Measurements from ENCODE around the gene HS3ST5. TPM values are rescaled to one million over a fixed set of nuclear protein-coding genes. Genes with fewer than 3 reads are reported as not detected.
A peak's percentile ranks its signal among the peaks of the same experiment; 100 is the strongest.

HS3ST5 gene
- total and polyA plus RNA-seq, 2 experiments from 2014 or later: not detected

DNA sequence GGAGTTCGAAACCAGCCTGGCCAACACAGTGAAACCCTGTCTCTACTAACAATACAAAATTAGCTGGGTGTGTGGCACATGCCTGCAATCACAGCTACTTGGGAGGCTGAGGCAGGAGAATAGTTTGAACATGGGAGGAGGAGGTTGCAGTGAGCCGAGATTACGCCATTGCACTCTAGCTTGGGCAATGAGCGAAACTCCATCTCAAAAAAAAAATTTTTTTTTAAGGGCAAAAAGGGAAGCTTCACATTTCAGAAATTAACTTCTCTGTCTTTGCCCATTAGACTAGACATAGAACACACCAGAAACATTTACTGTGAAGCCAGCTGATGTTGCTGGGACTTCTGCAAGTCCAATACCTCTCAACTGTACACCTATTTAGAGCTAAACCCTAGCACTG is 281.1 kb downstream of the HS3ST5 start:
- H2AFZ ChIP-seq: no peak overlapping the region
- no peaks in the 10 kb centered on the region for H3K79me2 ChIP-seq (ENCODE audit: insufficient read depth)
- no peak overlapping the region for H3K27ac ChIP-seq
- H4K20me1 ChIP-seq (ENCODE audit: insufficient read depth): no peaks in the 10 kb centered on the region
- no peak overlapping the region for H3K9ac ChIP-seq
- H3K9me2 ChIP-seq (ENCODE audit: insufficient read depth): no peaks in the 10 kb centered on the region
- no peak for DNase-seq
- H3K36me3 ChIP-seq (ENCODE audit: low read depth): no peaks in the 10 kb centered on the region
- no peaks in the 10 kb centered on the region for H3F3A ChIP-seq (ENCODE audit: insufficient read depth)
- in situ Hi-C loops (cut with MboI): no loop called here
- no peak for TF ChIP-seq EZH2 (IDR thresholded peaks at IDR 0.05; ENCODE audit: insufficient read depth, poor library complexity, severe bottlenecking)
- no peak for TF ChIP-seq EZH2phosphoT487 (IDR thresholded peaks at IDR 0.05; ENCODE audit: insufficient read depth, low read depth)
- no peaks in the 10 kb centered on the region for H3K9me3 ChIP-seq (ENCODE audit: low read depth)
- H3K4me2 ChIP-seq (ENCODE audit: unreplicated experiment): no peak overlapping the region
- WGBS, 2 experiments (ENCODE audit: low coverage in 1 of 2, low lambda C conversion rate in 2 of 2, missing lambda C conversion rate in 2 of 2): 87 to 94% methylated on average over 4 of the region's 4 CpGs
- H3K4me1 ChIP-seq (ENCODE audit: insufficient read depth): 0 out of 2 replicates have a peak, but pooled peaks cover 5% of the 10 kb centered on the region
- no peaks in the 10 kb centered on the region for H3K27me3 ChIP-seq (replicated peaks; ENCODE audit: insufficient read depth)
- H3K4me3 ChIP-seq: no peak overlapping the region

DNA sequence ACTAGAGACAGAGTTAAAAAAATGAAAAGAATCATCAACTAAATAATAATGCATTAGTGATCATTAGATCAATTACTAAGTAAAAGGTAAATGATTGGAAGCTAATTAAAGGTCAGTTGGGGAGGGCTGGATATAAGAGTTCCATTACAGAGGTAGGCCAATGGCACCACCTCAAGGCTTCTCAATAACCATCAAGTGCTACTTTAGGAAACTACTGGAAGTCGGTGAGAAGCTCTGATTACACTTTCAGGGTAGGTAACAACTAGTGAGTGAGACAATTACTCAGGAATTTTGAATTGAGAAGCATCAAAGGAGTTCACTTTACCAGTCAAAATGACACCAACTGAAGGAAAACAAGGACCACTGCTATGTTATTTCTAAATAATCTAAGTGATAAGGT is 281.7 kb downstream of the HS3ST5 start:
- Histone ChIP-seq H3K9me3 (ENCODE audit: low read depth) (no peaks in the 10 kb centered on the region), H3K4me1 (ENCODE audit: insufficient read depth) (0 out of 2 replicates have a peak, but pooled peaks cover 5% of the 10 kb centered on the region), H3K79me2 (ENCODE audit: insufficient read depth) (no peaks in the 10 kb centered on the region), H3K36me3 (ENCODE audit: low read depth) (no peaks in the 10 kb centered on the region), H3K9ac (no peak overlapping the region), H3K9me2 (ENCODE audit: insufficient read depth) (no peaks in the 10 kb centered on the region), H3K27ac (no peak overlapping the region), H3K27me3 (replicated peaks; ENCODE audit: insufficient read depth) (no peaks in the 10 kb centered on the region), H3K4me2 (ENCODE audit: unreplicated experiment) (no peak overlapping the region), H2AFZ (no peak overlapping the region), H3K4me3 (no peak overlapping the region), H4K20me1 (ENCODE audit: insufficient read depth) (no peaks in the 10 kb centered on the region), H3F3A (ENCODE audit: insufficient read depth) (no peaks in the 10 kb centered on the region)
- 81 to 90% methylated on average over 1 of the region's 1 CpG for WGBS, 2 experiments (ENCODE audit: low coverage in 1 of 2, low lambda C conversion rate in 2 of 2, missing lambda C conversion rate in 2 of 2)
- no peak for TF ChIP-seq EZH2 (IDR thresholded peaks at IDR 0.05; ENCODE audit: insufficient read depth, poor library complexity, severe bottlenecking)
- no peak for TF ChIP-seq EZH2phosphoT487 (IDR thresholded peaks at IDR 0.05; ENCODE audit: insufficient read depth, low read depth)
- DNase-seq: no peak
- in situ Hi-C loops (cut with MboI): no loop called here

DNA sequence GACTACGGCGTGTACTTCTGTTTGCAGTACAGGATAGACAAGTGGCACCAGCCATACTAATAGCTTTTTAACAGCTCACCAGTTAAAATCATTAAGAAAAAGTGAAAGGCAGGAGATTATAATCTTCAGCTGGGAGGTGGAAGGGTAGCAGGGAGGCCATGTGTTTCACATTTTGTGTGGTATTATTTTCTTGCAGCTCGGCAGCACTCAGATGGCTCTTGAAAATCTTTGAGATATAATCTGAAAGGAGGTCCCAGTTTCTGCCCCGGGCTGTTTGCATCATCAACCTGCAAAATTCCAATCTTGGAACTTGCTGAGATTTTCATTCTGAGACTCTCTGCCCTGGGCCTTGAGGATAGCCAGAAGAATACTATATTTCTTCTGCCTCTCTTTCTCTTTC is 284.4 kb downstream of the HS3ST5 start:
- no peak overlapping the region for H3K4me3 ChIP-seq
- WGBS, 2 experiments (ENCODE audit: low coverage in 1 of 2, low lambda C conversion rate in 2 of 2, missing lambda C conversion rate in 2 of 2): 56 to 60% methylated on average over 4 of the region's 4 CpGs
- no peak for DNase-seq
- H2AFZ ChIP-seq: no peak overlapping the region
- H3K27ac ChIP-seq: no peak overlapping the region
- H3K9me3 ChIP-seq (ENCODE audit: low read depth): no peaks in the 10 kb centered on the region
- no peaks in the 10 kb centered on the region for H3F3A ChIP-seq (ENCODE audit: insufficient read depth)
- no peaks in the 10 kb centered on the region for H3K9me2 ChIP-seq (ENCODE audit: insufficient read depth)
- no peaks in the 10 kb centered on the region for H3K27me3 ChIP-seq (replicated peaks; ENCODE audit: insufficient read depth)
- TF ChIP-seq EZH2phosphoT487 (IDR thresholded peaks at IDR 0.05; ENCODE audit: insufficient read depth, low read depth) (no peak), EZH2 (IDR thresholded peaks at IDR 0.05; ENCODE audit: insufficient read depth, poor library complexity, severe bottlenecking) (no peak)
- H3K4me2 ChIP-seq (ENCODE audit: unreplicated experiment): no peak overlapping the region
- H3K4me1 ChIP-seq (ENCODE audit: insufficient read depth): no peaks in the 10 kb centered on the region
- no peak overlapping the region for H3K9ac ChIP-seq
- no peaks in the 10 kb centered on the region for H4K20me1 ChIP-seq (ENCODE audit: insufficient read depth)
- in situ Hi-C loops (cut with MboI): no loop called here
- H3K79me2 ChIP-seq (ENCODE audit: insufficient read depth): no peaks in the 10 kb centered on the region
- H3K36me3 ChIP-seq (ENCODE audit: low read depth): no peaks in the 10 kb centered on the region

DNA sequence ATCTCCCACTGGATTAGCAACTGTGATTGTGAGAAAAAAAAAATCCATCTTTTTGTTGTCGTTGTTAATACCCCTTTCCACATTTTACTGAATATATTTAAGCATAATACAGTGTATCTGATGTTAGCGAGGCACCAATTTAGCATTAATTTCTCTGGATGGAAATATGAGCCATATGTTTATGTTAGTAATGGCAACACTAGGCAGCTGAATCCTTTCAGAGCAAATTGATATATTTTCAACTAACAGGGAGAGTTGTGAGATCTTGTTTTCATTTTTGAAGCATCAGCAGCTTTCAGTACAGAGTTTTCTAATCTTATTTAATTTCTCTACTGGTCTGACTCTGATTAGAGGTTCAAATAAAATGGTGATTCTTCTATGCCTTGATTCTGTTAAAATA is 287.1 kb downstream of the HS3ST5 start:
- Histone ChIP-seq H3K36me3 (ENCODE audit: low read depth) (no peaks in the 10 kb centered on the region), H3K27ac (no peak overlapping the region), H3K4me3 (no peak overlapping the region), H3K27me3 (replicated peaks; ENCODE audit: insufficient read depth) (no peaks in the 10 kb centered on the region), H2AFZ (peak overlapping the region; percentile 35), H3K79me2 (ENCODE audit: insufficient read depth) (no peaks in the 10 kb centered on the region), H4K20me1 (ENCODE audit: insufficient read depth) (no peaks in the 10 kb centered on the region), H3F3A (ENCODE audit: insufficient read depth) (no peaks in the 10 kb centered on the region), H3K9ac (no peak overlapping the region), H3K9me3 (ENCODE audit: low read depth) (no peaks in the 10 kb centered on the region), H3K4me2 (ENCODE audit: unreplicated experiment) (no peak overlapping the region), H3K4me1 (ENCODE audit: insufficient read depth) (no peaks in the 10 kb centered on the region), H3K9me2 (ENCODE audit: insufficient read depth) (no peaks in the 10 kb centered on the region)
- WGBS, 2 experiments (ENCODE audit: low coverage in 1 of 2, low lambda C conversion rate in 2 of 2, missing lambda C conversion rate in 2 of 2): 62 to 64% methylated on average over 2 of the region's 2 CpGs
- DNase-seq: no peak
- in situ Hi-C loops (cut with MboI): no loop called here
- TF ChIP-seq EZH2phosphoT487 (IDR thresholded peaks at IDR 0.05; ENCODE audit: insufficient read depth, low read depth): no peak
- no peak for TF ChIP-seq EZH2 (IDR thresholded peaks at IDR 0.05; ENCODE audit: insufficient read depth, poor library complexity, severe bottlenecking)

DNA sequence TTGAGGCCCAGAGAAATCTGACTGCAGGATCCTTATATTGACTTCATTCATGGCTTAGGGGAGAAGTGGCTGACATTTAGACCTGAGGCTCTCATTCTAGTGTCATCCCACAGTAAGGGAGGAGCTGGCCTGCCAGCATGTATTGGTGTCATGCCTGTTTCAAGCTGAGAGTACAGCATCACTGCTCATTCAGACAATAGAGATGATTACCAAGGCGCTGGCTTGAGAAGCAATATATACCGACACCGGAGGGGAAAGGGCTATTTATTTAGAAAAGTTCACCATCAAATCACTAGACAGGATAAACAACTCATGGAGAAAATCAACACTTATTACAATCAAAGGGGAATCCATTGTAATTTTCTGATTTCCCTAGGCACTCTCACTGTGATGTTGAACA is 287.5 kb downstream of the HS3ST5 start:
- H3K4me1 ChIP-seq (ENCODE audit: insufficient read depth): no peaks in the 10 kb centered on the region
- no peak overlapping the region for H3K4me3 ChIP-seq
- H3K4me2 ChIP-seq (ENCODE audit: unreplicated experiment): no peak overlapping the region
- DNase-seq: no peak
- H3K36me3 ChIP-seq (ENCODE audit: low read depth): no peaks in the 10 kb centered on the region
- H3K9me2 ChIP-seq (ENCODE audit: insufficient read depth): no peaks in the 10 kb centered on the region
- no peaks in the 10 kb centered on the region for H3K9me3 ChIP-seq (ENCODE audit: low read depth)
- TF ChIP-seq EZH2phosphoT487 (IDR thresholded peaks at IDR 0.05; ENCODE audit: insufficient read depth, low read depth) (no peak), EZH2 (IDR thresholded peaks at IDR 0.05; ENCODE audit: insufficient read depth, poor library complexity, severe bottlenecking) (no peak)
- H3K27ac ChIP-seq: no peak overlapping the region
- H3F3A ChIP-seq (ENCODE audit: insufficient read depth): no peaks in the 10 kb centered on the region
- in situ Hi-C loops (cut with MboI): no loop called here
- H2AFZ ChIP-seq: peak overlapping the region; percentile 35; the same call in 1 of the 2 replicates
- H3K9ac ChIP-seq: no peak overlapping the region
- H3K79me2 ChIP-seq (ENCODE audit: insufficient read depth): no peaks in the 10 kb centered on the region
- H3K27me3 ChIP-seq (replicated peaks; ENCODE audit: insufficient read depth): no peaks in the 10 kb centered on the region
- WGBS, 2 experiments (ENCODE audit: low coverage in 1 of 2, low lambda C conversion rate in 2 of 2, missing lambda C conversion rate in 2 of 2): 94 to 97% methylated on average over 3 of the region's 3 CpGs
- no peaks in the 10 kb centered on the region for H4K20me1 ChIP-seq (ENCODE audit: insufficient read depth)

Data from GM23248 (cell line).